HG02571 (cell line): ENCODE measurements around the gene LRMDA.
"Not testable (repeated sequence)": the region's sequence is repeated elsewhere in the genome, so short reads cannot be mapped to it uniquely, and the experiment has no call there.

Experiments used
- ATAC-seq: cut with Tn5 transposase; IDR thresholded peaks from one replicate; pipeline ENCODE4 v1.9.1; 2021; ENCODE audit warnings: mild to moderate bottlenecking, moderate library complexity; ENCODE audit not compliant: unreplicated experiment

The LRMDA gene

DNA sequence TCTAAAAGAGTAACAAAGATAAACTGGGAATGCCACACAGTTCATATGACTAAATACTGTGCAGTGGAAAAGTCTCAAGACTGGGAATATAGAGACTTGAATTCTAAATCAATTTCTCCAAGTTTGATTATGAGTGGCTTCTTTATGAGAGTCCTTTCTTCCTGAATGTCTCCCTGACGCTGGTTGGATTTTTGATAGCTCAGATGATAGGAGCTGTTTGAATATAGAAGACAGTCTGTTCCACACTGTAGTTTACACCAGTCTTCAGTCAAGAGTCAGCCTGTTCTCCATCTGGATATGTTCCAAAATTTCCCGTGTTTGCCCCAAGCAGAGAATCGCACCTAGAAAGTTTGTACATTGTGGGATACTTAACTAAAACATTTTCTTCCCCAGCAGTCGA lies 173.7 kb downstream of the LRMDA start:
- no peak for ATAC-seq

DNA sequence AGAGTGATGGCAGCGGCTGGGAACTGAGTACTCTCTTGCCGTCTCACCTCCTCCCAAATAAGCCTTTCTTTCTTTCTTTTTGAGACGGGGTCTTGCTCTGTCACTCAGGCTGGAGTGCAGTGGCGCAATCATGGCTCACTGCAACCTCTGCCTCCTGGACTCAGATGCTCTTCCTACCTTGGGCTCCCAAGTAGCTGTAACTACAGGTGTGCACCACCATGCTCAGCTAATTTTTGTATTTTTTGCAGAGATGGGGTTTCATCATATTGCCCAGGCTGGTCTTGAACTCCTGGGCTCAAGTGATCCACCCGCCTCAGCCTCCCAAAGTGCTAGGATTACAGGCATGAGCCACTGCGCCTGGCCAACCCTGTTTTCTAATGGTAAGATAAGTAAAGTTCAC lies 174.4 kb downstream of the LRMDA start:
- not testable (repeated sequence) for ATAC-seq

GRCh38 chr10:75606203-75606779 lies 174.9 kb downstream of the LRMDA start:
- peak; percentile 52 for ATAC-seq

- ATAC-seq, result no peak
Observed at GRCh38 chr10:75607576-75607975, 176.2 kb downstream of the LRMDA start.

DNA sequence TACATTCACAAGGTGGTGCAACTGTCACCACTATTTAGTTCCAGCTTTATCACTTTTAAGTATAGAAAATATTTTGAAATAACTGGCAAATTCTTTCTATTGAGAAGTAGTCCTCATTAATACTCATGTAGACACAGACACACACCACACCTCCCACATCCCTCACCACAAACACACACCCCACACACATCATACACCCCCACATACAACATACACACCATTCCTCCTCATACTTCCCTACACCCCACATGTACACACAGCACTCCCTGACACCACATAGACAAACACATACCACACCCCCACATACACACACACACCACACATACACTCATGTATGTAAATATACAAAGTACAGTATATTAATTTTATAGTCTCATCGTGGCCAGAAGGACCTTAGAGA lies 178.8 kb downstream of the LRMDA start:
- ATAC-seq, result no peak

DNA sequence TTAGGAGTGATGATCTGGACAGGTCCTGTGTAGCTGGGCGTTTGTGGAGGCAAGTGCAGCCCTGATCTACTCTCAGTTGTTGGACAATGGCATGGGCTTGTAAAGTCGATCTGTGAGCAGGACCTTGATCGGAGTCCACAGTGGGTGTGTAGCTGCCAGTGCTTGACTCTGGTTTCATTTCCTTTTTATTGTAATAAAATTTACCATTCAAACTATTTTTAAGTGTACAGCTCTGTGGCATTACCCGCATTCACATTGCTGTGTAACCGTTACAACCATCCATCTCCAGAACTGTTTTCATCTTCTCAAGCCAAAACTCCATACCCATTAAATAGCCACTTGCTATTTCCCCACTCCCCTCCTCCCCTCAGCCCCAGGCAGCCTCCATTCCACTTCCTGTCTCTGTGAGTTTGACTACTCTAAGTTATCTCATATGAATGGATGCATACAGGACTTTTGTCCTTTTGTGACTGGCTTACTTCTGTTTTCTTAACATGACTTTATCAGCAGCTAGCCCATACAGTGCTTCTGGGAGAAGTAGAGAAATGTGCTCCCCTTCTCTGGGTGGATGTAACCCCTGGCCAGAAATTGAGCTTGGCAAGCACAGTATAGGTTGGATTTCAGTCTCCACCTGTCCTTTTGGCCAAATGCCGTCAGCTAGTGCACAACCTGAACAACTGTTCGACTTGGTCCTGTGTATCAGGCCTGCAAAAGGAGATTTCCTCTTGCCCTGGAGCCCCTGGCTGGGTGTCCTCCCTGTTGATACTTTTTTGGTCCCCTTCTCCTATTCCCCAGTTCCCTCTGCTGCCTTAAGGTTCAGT lies 180.0 kb downstream of the LRMDA start:
- ATAC-seq, result no peak

- no peak for ATAC-seq
Observed at GRCh38 chr10:75611993-75612372, 180.6 kb downstream of the LRMDA start.

DNA sequence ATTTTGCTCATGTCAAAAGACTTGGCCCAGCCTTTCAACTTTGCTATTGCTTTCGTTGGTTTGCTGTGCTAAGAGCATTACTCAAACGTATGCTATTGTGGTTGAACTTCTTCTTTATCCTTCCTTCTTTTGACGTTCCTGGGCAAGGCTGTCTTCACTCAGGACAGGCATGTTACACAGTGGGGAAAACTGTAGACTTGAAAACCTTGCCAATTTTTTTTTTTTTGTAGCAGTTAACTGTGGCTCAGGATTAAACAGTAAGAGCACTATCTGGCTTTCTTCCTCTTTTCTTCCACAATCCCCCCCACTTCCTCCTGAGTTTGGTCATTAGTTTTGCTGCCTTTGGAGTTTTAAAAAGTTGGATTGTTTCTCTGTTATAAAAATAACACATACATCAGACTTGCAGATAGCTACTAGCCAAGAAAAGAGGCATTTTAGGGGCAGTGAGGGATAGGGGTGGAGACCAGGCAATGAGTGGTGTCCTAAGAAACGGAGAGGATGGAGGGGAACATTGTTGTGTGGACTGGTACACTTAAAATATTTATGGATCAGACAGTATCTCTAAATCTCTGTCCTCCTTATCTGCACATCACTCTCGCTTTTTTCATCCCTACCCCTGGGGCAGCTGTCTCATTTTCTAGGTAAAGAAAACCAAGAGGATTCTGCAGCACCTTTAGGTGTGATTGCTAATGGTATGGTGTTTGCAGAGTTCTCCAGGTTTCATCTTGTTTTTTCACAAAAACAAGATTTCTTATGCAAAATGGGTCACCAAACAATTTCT lies 181.7 kb downstream of the LRMDA start:
- no peak for ATAC-seq

DNA sequence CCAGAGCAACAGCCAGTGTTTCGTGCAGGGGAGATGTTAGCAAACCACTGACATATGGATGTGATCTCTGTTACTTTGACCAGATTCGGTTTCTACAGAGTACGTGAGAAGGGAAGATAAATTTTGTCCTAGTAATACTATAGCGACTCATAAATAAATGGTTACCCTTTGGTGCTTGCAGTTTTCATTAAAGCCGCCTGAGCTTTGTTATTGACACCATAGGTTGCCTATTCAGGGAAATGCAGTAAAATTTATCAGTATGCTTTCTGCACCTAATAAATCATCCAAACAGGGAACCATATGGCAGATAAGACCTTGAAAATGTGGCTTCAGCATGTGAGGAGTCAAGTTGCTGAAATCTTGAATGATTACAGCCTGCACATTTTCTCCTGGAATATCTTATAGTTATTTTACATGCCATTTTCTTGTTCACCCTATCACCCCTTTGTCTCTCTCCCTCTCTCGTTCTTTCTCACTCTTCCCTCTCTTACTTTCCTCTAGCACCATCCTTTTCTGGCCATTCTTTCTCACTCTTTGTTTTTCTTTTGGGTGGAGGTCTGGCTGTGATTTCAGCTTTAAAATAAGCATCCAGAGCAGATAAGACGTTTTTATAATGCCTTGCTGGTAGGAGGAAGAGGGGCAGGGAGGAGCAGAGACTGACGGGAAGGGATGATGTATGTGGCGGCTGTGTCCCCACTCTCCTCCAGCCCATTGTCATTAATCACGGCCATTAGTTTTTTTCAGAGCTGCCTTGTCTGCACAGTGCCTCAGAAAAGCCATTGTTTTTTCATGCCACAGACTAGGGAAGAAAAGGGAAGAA lies 182.5 kb downstream of the LRMDA start:
- ATAC-seq, result no peak

DNA sequence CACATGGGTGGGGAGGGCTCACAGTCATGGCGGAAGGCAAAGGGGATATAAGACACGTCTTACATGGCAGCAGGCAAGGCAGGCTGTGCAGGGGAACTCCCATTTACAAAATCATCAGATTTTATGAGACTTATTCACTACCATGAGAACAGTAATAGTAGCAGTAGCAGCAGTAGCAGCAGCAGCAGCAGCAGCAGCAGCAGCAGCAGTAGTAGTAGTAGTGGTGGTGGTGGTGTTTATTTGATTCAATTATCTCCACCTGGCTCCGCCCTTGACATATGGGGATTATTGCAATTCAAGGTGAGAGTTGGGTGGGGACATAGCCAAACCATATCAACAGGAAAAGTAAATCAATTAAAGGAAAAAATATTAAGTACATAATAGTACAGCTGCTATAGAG lies 184.7 kb downstream of the LRMDA start:
- ATAC-seq, result no peak

DNA sequence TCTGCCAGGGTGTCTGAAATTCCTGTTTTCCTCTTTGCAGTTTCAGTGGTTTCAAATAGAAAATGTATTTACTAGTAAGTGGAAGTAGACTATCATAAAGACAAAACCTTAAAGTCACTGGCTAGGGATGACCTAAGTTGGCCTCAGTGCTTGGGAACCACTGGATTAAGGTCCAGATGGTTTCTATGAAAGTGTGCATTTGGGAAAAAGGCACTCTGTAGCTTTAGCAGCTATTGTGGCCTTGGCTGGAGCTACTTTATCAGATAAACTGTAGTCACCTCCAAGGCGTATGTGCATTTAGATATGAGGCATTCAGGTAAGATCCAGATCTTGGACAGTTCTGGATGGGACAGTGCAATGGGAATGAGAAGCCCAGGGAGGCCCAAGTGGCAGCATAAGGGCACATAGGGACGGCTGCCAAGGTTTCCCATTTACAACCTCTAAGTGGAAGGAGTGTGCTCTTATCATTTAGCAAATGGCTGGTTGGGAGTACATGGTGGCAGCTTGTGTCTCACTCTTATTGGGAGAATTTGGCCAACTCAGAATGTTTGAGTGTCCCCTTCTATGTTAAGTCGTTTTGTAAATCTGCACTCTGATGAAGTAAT lies 185.6 kb downstream of the LRMDA start:
- no peak for ATAC-seq

- ATAC-seq, result no peak
Observed at GRCh38 chr10:75617485-75618155, 186.2 kb downstream of the LRMDA start.

DNA sequence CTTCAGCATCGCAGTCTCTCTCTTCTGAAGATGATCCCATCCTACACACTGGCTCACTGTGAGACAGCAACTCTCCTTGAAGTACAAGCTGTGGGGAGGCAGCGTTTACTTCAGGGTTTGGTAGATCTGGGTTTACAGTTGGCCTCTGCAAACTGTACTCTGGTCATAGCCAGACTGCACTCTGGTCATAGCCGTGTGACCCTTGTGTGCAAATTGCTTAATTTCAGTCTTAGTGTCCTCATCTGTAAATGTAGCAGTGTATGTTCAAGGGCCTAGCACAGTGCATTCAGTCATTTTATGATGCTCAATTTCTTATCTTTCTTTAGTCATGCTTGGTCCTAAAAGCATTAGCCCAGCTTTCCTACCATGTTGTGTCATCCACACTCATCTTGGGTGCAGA lies 188.2 kb downstream of the LRMDA start:
- ATAC-seq, result no peak

DNA sequence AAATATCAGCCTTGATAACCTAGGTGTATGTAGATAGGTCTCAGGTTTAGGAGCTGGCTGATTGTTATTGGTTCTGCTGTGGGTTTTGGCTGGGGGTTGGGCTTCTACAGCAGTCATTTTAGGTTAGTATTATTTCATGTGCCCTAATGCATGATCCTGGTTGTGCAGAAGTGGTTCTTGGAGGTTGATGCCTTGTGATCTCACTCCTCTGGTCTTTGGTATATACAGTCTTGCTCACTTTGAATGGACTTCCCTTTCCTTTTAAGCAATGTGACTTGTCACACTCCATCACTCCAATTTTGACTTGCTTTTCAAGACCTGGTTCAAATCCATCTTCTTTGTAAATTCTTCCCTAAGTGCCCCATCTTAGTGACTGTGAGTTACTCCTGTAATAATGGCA lies 188.9 kb downstream of the LRMDA start:
- ATAC-seq, result no peak

DNA sequence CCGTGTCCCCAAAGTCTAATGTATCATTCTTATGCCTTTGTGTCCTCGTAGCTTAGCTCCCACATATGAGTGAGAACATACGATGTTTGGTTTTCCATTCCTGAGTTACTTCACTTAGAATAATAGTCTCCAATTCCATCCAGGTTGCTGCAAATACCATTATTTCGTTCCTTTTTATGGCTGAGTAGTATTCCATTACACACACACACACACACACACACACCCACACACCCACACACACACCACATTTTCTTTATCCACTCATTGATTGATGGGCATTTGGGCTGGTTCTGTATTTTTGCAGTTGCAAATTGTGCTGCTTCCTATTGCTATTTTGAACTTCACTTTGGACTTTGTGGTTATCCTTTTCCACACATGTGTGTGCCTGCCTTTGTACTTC lies 189.6 kb downstream of the LRMDA start:
- ATAC-seq, result not testable (repeated sequence)

- ATAC-seq, result no peak
Observed at GRCh38 chr10:75622503-75622902, 191.1 kb downstream of the LRMDA start.

DNA sequence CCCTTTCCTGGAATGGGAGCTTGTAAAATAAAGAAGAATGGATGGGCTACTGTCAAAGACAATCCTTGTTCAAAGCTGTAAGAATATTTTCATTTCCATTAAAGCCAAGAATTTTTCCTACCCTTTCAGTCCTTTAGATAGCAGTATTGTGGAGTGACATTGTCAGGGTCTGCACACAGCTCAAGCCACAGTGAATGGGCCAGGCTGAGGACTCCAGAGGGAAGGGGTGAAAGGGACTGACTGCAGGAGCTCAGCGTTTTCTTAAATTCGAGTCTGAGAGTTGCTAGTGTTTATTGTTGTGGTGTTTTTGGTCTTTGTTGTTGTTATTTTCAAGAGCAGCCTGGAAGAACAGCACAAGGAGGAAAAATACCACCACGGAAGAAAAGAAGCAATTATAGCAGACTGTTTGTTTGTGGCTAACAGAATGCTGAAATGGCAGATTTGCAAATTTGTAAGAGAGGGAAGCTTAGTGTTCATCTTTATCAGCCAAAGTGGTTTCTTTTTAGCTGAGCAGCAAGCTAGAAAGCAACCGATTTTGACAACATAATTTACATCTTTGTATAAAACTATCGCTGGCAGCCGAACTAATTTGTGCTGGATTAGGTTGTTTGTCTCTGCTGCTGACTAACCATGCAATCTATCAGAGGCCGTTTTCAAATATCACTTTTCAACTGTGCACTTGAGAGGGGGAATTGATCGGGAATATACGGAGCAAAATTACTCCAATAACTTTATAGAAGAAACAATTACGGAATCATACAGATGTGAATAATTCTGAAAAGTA lies 192.1 kb downstream of the LRMDA start:
- no peak for ATAC-seq

- no peak for ATAC-seq
Observed at GRCh38 chr10:75624638-75625037, 193.2 kb downstream of the LRMDA start.

DNA sequence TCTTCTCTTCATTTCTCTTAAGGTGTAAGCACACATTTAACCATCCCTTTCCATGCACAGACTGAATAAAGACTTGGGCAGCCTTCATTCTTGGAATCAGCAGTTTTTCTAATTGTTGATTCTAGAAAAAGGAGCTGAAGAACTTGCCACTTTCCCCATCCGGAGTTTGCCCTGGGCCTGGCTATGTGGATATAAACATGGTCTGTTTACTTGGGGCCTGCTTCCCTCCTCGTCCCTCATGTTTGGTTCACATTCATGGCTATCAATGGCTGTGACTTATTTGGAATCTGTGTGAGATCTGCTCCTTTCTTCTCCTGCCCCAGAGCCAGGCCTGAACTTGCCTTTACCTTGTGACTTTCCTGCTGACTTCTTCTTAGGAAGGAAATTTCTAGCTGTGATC lies 199.3 kb downstream of the LRMDA start:
- ATAC-seq, result no peak
